HUES48 (cell line): ENCODE measurements around the gene DGCR2.

Source experiments
- H3K27ac ChIP-seq: one replicate; pipeline ENCODE4 v1.7.0; 2013; ENCODE audit warnings: low read depth, low read length, inconsistent platforms
- H3K27me3 ChIP-seq: 2 replicates; pipeline ENCODE4 v1.6.1; 2013; ENCODE audit warnings: mild to moderate bottlenecking, low read length; ENCODE audit not compliant: control insufficient read depth, insufficient read depth
- H3K36me3 ChIP-seq: 2 replicates; pipeline ENCODE4 v1.6.1; 2013; ENCODE audit warnings: low read length; ENCODE audit not compliant: control insufficient read depth, insufficient read depth
- H3K4me1 ChIP-seq: 2 replicates; pipeline ENCODE4 v1.6.1; 2013; ENCODE audit warnings: mild to moderate bottlenecking, low read length; ENCODE audit not compliant: control insufficient read depth, insufficient read depth
- H3K4me3 ChIP-seq: 2 replicates; pipeline ENCODE4 v1.5.1; 2013; ENCODE audit warnings: mild to moderate bottlenecking, low read depth, low read length
- H3K9ac ChIP-seq: 2 replicates; pipeline ENCODE4 v1.6.1; 2013; ENCODE audit warnings: mild to moderate bottlenecking, low read depth, low read length, moderate library complexity
- H3K9me3 ChIP-seq: 2 replicates; pipeline ENCODE4 v1.6.1; 2013; ENCODE audit warnings: low read length; ENCODE audit not compliant: control insufficient read depth, insufficient read depth

Gene DGCR2

GRCh38 chr22:19063581-19064353 lies 58.4 kb downstream of the DGCR2 start:
- no peaks in the 10 kb centered on the region for H3K9me3 ChIP-seq
- no peaks in the 10 kb centered on the region for H3K27me3 ChIP-seq
- no peak overlapping the region for H3K27ac ChIP-seq
- no peaks in the 10 kb centered on the region for H3K4me1 ChIP-seq
- peaks cover 92% of the 10 kb centered on the region for H3K36me3 ChIP-seq
- no peak overlapping the region for H3K4me3 ChIP-seq
- no peak overlapping the region for H3K9ac ChIP-seq

GRCh38 chr22:19062943-19063308 lies 59.3 kb downstream of the DGCR2 start:
- no peaks in the 10 kb centered on the region for H3K27me3 ChIP-seq
- H3K4me1 ChIP-seq = no peaks in the 10 kb centered on the region
- H3K9ac ChIP-seq = no peak overlapping the region
- no peak overlapping the region for H3K4me3 ChIP-seq
- H3K27ac ChIP-seq = no peak overlapping the region
- peaks cover 97% of the 10 kb centered on the region for H3K36me3 ChIP-seq
- H3K9me3 ChIP-seq = no peaks in the 10 kb centered on the region

- H3K36me3 ChIP-seq = peaks cover 97% of the 10 kb centered on the region
- H3K27me3 ChIP-seq = no peaks in the 10 kb centered on the region
- H3K4me3 ChIP-seq = no peak overlapping the region
- no peaks in the 10 kb centered on the region for H3K4me1 ChIP-seq
- no peaks in the 10 kb centered on the region for H3K9me3 ChIP-seq
- H3K9ac ChIP-seq = no peak overlapping the region
- H3K27ac ChIP-seq = no peak overlapping the region
These were observed 59.9 kb downstream of the DGCR2 start for GRCh38 chr22:19062139-19062942.

GRCh38 chr22:19061471-19062138 lies 60.6 kb downstream of the DGCR2 start:
- Histone ChIP-seq H3K36me3 (peaks cover 97% of the 10 kb centered on the region), H3K4me1 (no peaks in the 10 kb centered on the region), H3K9ac (no peak overlapping the region), H3K27me3 (no peaks in the 10 kb centered on the region), H3K9me3 (no peaks in the 10 kb centered on the region), H3K4me3 (no peak overlapping the region), H3K27ac (no peak overlapping the region)

GRCh38 chr22:19060356-19061009 lies 61.7 kb downstream of the DGCR2 start:
- H3K9ac ChIP-seq = no peak overlapping the region
- H3K27ac ChIP-seq = no peak overlapping the region
- peaks cover 95% of the 10 kb centered on the region for H3K36me3 ChIP-seq
- no peaks in the 10 kb centered on the region for H3K4me1 ChIP-seq
- H3K4me3 ChIP-seq = no peak overlapping the region
- no peaks in the 10 kb centered on the region for H3K27me3 ChIP-seq
- no peaks in the 10 kb centered on the region for H3K9me3 ChIP-seq

- Histone ChIP-seq H3K4me3 (no peak overlapping the region), H3K9me3 (no peaks in the 10 kb centered on the region), H3K4me1 (no peaks in the 10 kb centered on the region), H3K9ac (no peak overlapping the region), H3K27ac (no peak overlapping the region), H3K27me3 (no peaks in the 10 kb centered on the region), H3K36me3 (peaks cover 88% of the 10 kb centered on the region)
These were observed 62.5 kb downstream of the DGCR2 start for GRCh38 chr22:19059481-19060278.

GRCh38 chr22:19058713-19059451 lies 63.3 kb downstream of the DGCR2 start:
- no peaks in the 10 kb centered on the region for H3K27me3 ChIP-seq
- H3K9me3 ChIP-seq = no peaks in the 10 kb centered on the region
- peaks cover 85% of the 10 kb centered on the region for H3K36me3 ChIP-seq
- H3K9ac ChIP-seq = no peak overlapping the region
- no peaks in the 10 kb centered on the region for H3K4me1 ChIP-seq
- no peak overlapping the region for H3K27ac ChIP-seq
- H3K4me3 ChIP-seq = no peak overlapping the region

GRCh38 chr22:19057999-19058491 lies 64.2 kb downstream of the DGCR2 start:
- no peak overlapping the region for H3K9ac ChIP-seq
- H3K27me3 ChIP-seq = no peaks in the 10 kb centered on the region
- H3K27ac ChIP-seq = no peak overlapping the region
- H3K4me3 ChIP-seq = no peak overlapping the region
- peaks cover 85% of the 10 kb centered on the region for H3K36me3 ChIP-seq
- H3K4me1 ChIP-seq = no peaks in the 10 kb centered on the region
- no peaks in the 10 kb centered on the region for H3K9me3 ChIP-seq

GRCh38 chr22:19057539-19057938 lies 64.7 kb downstream of the DGCR2 start:
- peaks cover 85% of the 10 kb centered on the region for H3K36me3 ChIP-seq
- no peak overlapping the region for H3K27ac ChIP-seq

More at GRCh38 chr22:19057539-19057938, 64.7 kb downstream of the DGCR2 start:
- no peaks in the 10 kb centered on the region for H3K4me1 ChIP-seq
- no peak overlapping the region for H3K9ac ChIP-seq
- no peak overlapping the region for H3K4me3 ChIP-seq
- H3K27me3 ChIP-seq = no peaks in the 10 kb centered on the region
- no peaks in the 10 kb centered on the region for H3K9me3 ChIP-seq
